ENCODE measurements around the gene LYPD8. TPM values are rescaled to one million over a fixed set of nuclear protein-coding genes. Genes with fewer than 3 reads are reported as not detected.
"Not testable (repeated sequence)": the region's sequence is repeated elsewhere in the genome, so short reads cannot be mapped to it uniquely, and the experiment has no call there.

The LYPD8 gene
- total RNA-seq (ENCODE audit: low replicate concordance), result not detected in 2 replicates

- no peak for DNase-seq (ENCODE audit: low spot score)
- Histone ChIP-seq H3K27me3 (no peaks in the 10 kb centered on the region), H3K36me3 (no peaks in the 10 kb centered on the region), H3K9me3 (ENCODE audit: low read depth) (peaks cover 17% of the 10 kb centered on the region), H3K9ac (no peak within 1 kb of the TSS), H4K20me1 (ENCODE audit: low read depth) (no peaks in the 10 kb centered on the region), H3K4me2 (no peak within 1 kb of the TSS), H3K4me1 (no peaks in the 10 kb centered on the region), H3K27ac (no peak within 1 kb of the TSS), H3K79me2 (ENCODE audit: low read depth) (no peaks in the 10 kb centered on the region), H2AFZ (replicated peaks) (no peak within 1 kb of the TSS), H3F3A (ENCODE audit: low read depth) (peaks cover 15% of the 10 kb centered on the region), H3K4me3 (no peak within 1 kb of the TSS)
- peaks cover 17% of the 10 kb centered on the region for H3K9me3 Mint-ChIP-seq
- TF ChIP-seq EZH2 (IDR thresholded peaks at IDR 0.05) (no peak), CTCF (IDR thresholded peaks at IDR 0.05) (no peak), EZH2phosphoT487 (IDR thresholded peaks at IDR 0.05) (no peak)
- H3K36me3 Mint-ChIP-seq, result no peaks in the 10 kb centered on the region
- H3K4me3 Mint-ChIP-seq, result no peak within 1 kb of the TSS
- H3K4me1 Mint-ChIP-seq, result no peaks in the 10 kb centered on the region
- H3K27me3 Mint-ChIP-seq (ENCODE audit: insufficient read depth, low read depth), result peaks cover 3% of the 10 kb centered on the region
- H3K27ac Mint-ChIP-seq, result no peak within 1 kb of the TSS
Measured at GRCh38 chr1:248755517-248755916, at the start of gene LYPD8. Gene LYPD8 (minus strand): TSS chr1:248755759. CDS start chr1:248751081, 4,678 bp downstream.

- H4K20me1 ChIP-seq (ENCODE audit: low read depth), result no peaks in the 10 kb centered on the region
- no peak overlapping the region for H3K4me2 ChIP-seq
- H2AFZ ChIP-seq (replicated peaks), result no peak overlapping the region
- H3K9me3 ChIP-seq (ENCODE audit: low read depth), result peaks cover 11% of the 10 kb centered on the region
- H3F3A ChIP-seq (ENCODE audit: low read depth), result no peaks in the 10 kb centered on the region
- Mint-ChIP-seq H3K36me3 (no peaks in the 10 kb centered on the region), H3K4me1 (no peaks in the 10 kb centered on the region), H3K9me3 (peaks cover 2% of the 10 kb centered on the region), H3K4me3 (no peak overlapping the region), H3K27me3 (ENCODE audit: insufficient read depth, low read depth) (peaks cover 4% of the 10 kb centered on the region), H3K27ac (no peak overlapping the region)
- no peak overlapping the region for H3K27ac ChIP-seq
- no peaks in the 10 kb centered on the region for H3K36me3 ChIP-seq
- TF ChIP-seq EZH2 (IDR thresholded peaks at IDR 0.05), result no peak
- TF ChIP-seq EZH2phosphoT487 (IDR thresholded peaks at IDR 0.05), result no peak
- no peak for TF ChIP-seq CTCF (IDR thresholded peaks at IDR 0.05)
- DNase-seq (ENCODE audit: low spot score), result no peak
- no peaks in the 10 kb centered on the region for H3K79me2 ChIP-seq (ENCODE audit: low read depth)
- H3K4me3 ChIP-seq, result no peak overlapping the region
- H3K27me3 ChIP-seq, result no peaks in the 10 kb centered on the region
- H3K9ac ChIP-seq, result no peak overlapping the region
- no peaks in the 10 kb centered on the region for H3K4me1 ChIP-seq
Measured at GRCh38 chr1:248804771-248805681, 49.5 kb upstream of the LYPD8 start.

- not testable (repeated sequence) for H3K4me2 ChIP-seq; H2AFZ ChIP-seq (replicated peaks); H3K27me3 Mint-ChIP-seq (ENCODE audit: insufficient read depth, low read depth); H3K36me3 ChIP-seq; H3K9me3 Mint-ChIP-seq; H3K79me2 ChIP-seq (ENCODE audit: low read depth); H3K27ac ChIP-seq; H3K4me3 Mint-ChIP-seq; H3K4me3 ChIP-seq; H3K9ac ChIP-seq; H3K27me3 ChIP-seq; H3K36me3 Mint-ChIP-seq; H3K27ac Mint-ChIP-seq; DNase-seq (ENCODE audit: low spot score); H3K4me1 Mint-ChIP-seq; H4K20me1 ChIP-seq (ENCODE audit: low read depth); H3K4me1 ChIP-seq; H3F3A ChIP-seq (ENCODE audit: low read depth)
- H3K9me3 ChIP-seq (ENCODE audit: low read depth), result peaks cover 12% of the 10 kb centered on the region
Measured at GRCh38 chr1:248803501-248803900, 47.9 kb upstream of the LYPD8 start.

GRCh38 chr1:248802454-248802853 lies 46.9 kb upstream of the LYPD8 start:
- Histone ChIP-seq H3K9ac (no peak overlapping the region), H3K4me2 (no peak overlapping the region), H3K9me3 (ENCODE audit: low read depth) (peaks cover 12% of the 10 kb centered on the region), H3K4me3 (no peak overlapping the region), H3K4me1 (no peaks in the 10 kb centered on the region), H3K27me3 (no peaks in the 10 kb centered on the region), H2AFZ (replicated peaks) (no peak overlapping the region), H4K20me1 (ENCODE audit: low read depth) (no peaks in the 10 kb centered on the region), H3K36me3 (no peaks in the 10 kb centered on the region), H3K27ac (no peak overlapping the region), H3K79me2 (ENCODE audit: low read depth) (no peaks in the 10 kb centered on the region), H3F3A (ENCODE audit: low read depth) (no peaks in the 10 kb centered on the region)
- no peaks in the 10 kb centered on the region for H3K4me1 Mint-ChIP-seq
- H3K27ac Mint-ChIP-seq, result no peak overlapping the region
- TF ChIP-seq CTCF (IDR thresholded peaks at IDR 0.05) (no peak), EZH2phosphoT487 (IDR thresholded peaks at IDR 0.05) (no peak), EZH2 (IDR thresholded peaks at IDR 0.05) (no peak)
- peaks cover 2% of the 10 kb centered on the region for H3K9me3 Mint-ChIP-seq
- H3K27me3 Mint-ChIP-seq (ENCODE audit: insufficient read depth, low read depth), result peaks cover 4% of the 10 kb centered on the region
- H3K4me3 Mint-ChIP-seq, result no peak overlapping the region
- no peak for DNase-seq (ENCODE audit: low spot score)
- H3K36me3 Mint-ChIP-seq, result no peaks in the 10 kb centered on the region

All from neural progenitor cell (in vitro differentiated cells).